ENCODE measurements around the gene GMDS. TPM values are rescaled to one million over a fixed set of nuclear protein-coding genes. Genes with fewer than 3 reads are reported as not detected.

The GMDS gene
- total RNA-seq, 1 donor from 2014 or later, result 7.2 TPM

DNA sequence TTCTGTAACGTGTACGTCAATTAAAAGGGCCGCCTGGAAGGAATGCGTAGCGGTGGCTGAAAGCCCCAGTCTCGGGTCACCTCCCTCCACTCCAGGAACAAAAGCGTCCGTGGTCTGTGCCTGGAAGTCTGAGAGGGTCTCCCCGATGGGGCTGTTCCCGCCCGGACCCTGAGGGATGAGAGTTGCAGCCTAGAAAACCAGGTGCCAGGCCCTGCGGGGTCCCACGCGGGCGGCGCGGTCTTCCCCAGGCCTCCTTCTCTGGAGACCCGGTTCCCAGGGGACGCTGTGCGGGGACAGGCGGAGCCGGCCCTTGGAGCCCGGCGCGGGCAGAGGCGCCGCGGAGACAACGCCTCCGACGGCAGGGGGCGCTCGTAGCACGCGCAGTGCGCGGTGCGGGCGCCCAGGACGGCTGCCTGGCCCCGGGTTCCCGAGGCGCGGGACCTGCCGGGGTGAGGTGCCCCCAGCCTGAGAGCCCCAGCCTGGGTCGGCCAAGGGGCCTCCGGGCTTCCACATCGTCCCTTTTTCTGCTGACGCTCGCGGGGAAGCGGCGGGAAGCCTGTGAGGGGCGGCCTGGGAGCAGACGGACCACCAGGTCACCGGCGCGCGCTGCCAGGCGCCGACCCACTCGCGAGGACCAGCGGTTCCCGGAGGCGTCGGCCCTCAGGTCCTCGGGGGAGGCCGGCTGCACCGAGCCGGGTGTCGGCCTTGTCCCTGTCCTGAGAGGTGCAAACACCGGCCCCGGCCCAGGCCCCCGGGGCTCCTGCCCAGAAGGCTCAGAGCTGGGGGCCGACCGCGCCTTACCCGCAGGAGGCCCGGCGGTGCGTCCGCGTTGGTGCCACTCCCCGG is 641.0 kb downstream of the GMDS start:
- intact Hi-C loops (cut with micrococcal nuclease), result loop anchor here (5.0 kb wide), 2 partner anchors 498 to 593 kb away; no protein-coding TSS in a partner anchor

DNA sequence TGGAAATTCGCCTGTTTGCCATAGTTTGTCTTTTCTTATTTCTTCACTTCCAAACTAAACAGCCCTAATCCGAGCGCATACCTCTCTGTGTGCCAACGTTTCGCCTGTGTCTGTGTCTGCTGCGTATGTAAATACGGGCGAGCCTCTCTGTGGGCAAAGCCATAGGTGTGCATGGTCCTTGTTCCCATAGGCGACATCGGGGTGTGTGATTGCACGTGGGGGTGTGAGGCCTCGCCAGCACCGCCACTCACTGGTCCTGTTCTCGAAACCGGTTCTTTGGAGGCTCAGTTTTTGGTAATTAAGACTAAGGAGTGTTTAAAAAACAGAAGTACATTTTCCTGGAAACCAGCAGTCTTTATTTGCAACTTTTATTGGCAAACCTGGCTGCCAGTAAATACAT is 641.7 kb downstream of the GMDS start:
- intact Hi-C loops (cut with micrococcal nuclease), result loop anchor here (5.0 kb wide), 1 partner anchor 594 kb away; no protein-coding TSS in a partner anchor
- H3K27me3 ChIP-seq (ENCODE audit: low read depth), result peaks cover 97% of the 10 kb centered on the region

More for the DNA sequence above, 641.0 kb downstream of the GMDS start:
- DNase-seq, result no peak
- Histone ChIP-seq H3K36me3 (no peaks in the 10 kb centered on the region), H3K27me3 (ENCODE audit: low read depth) (peaks cover 97% of the 10 kb centered on the region), H3K4me3 (peak overlapping the region; percentile 65), H3K27ac (replicated peaks) (no peak overlapping the region), H3K4me1 (peaks cover 45% of the 10 kb centered on the region), H3K9me3 (replicated peaks) (no peaks in the 10 kb centered on the region)
- TF ChIP-seq, protein P1, sequence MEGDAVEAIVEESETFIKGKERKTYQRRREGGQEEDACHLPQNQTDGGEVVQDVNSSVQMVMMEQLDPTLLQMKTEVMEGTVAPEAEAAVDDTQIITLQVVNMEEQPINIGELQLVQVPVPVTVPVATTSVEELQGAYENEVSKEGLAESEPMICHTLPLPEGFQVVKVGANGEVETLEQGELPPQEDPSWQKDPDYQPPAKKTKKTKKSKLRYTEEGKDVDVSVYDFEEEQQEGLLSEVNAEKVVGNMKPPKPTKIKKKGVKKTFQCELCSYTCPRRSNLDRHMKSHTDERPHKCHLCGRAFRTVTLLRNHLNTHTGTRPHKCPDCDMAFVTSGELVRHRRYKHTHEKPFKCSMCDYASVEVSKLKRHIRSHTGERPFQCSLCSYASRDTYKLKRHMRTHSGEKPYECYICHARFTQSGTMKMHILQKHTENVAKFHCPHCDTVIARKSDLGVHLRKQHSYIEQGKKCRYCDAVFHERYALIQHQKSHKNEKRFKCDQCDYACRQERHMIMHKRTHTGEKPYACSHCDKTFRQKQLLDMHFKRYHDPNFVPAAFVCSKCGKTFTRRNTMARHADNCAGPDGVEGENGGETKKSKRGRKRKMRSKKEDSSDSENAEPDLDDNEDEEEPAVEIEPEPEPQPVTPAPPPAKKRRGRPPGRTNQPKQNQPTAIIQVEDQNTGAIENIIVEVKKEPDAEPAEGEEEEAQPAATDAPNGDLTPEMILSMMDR (IDR thresholded peaks at IDR 0.05; ENCODE audit: borderline replicate concordance), result peak; percentile 98

GRCh38 chr6:1602049-1602713 is 643.2 kb downstream of the GMDS start:
- Histone ChIP-seq H3K4me3 (no peak overlapping the region), H3K4me1 (peaks cover 24% of the 10 kb centered on the region), H3K9me3 (replicated peaks) (no peaks in the 10 kb centered on the region), H3K27me3 (ENCODE audit: low read depth) (peaks cover 89% of the 10 kb centered on the region), H3K27ac (replicated peaks) (no peak overlapping the region), H3K36me3 (no peaks in the 10 kb centered on the region)
- intact Hi-C loops (cut with micrococcal nuclease), result loop anchor here (5.0 kb wide), 1 partner anchor 595 kb away; no protein-coding TSS in a partner anchor
- DNase-seq, result no peak
- TF ChIP-seq, protein P1 (IDR thresholded peaks at IDR 0.05; ENCODE audit: borderline replicate concordance), result no peak

More for the DNA sequence above, 641.7 kb downstream of the GMDS start:
- Histone ChIP-seq H3K4me1 (peaks cover 39% of the 10 kb centered on the region), H3K4me3 (no peak overlapping the region), H3K9me3 (replicated peaks) (no peaks in the 10 kb centered on the region), H3K27ac (replicated peaks) (no peak overlapping the region), H3K36me3 (no peaks in the 10 kb centered on the region)
- no peak for DNase-seq
- TF ChIP-seq, protein P1 (IDR thresholded peaks at IDR 0.05; ENCODE audit: borderline replicate concordance), result no peak

GRCh38 chr6:1601158-1602048 is 644.0 kb downstream of the GMDS start:
- Histone ChIP-seq H3K36me3 (no peaks in the 10 kb centered on the region), H3K27me3 (ENCODE audit: low read depth) (peaks cover 83% of the 10 kb centered on the region), H3K9me3 (replicated peaks) (no peaks in the 10 kb centered on the region), H3K4me3 (no peak overlapping the region), H3K27ac (replicated peaks) (no peak overlapping the region), H3K4me1 (peaks cover 22% of the 10 kb centered on the region)
- intact Hi-C loops (cut with micrococcal nuclease), result loop anchor here (5.0 kb wide), 1 partner anchor 596 kb away; no protein-coding TSS in a partner anchor
- TF ChIP-seq, protein P1 (IDR thresholded peaks at IDR 0.05; ENCODE audit: borderline replicate concordance), result no peak
- no peak for DNase-seq

- TF ChIP-seq, protein P1 (IDR thresholded peaks at IDR 0.05; ENCODE audit: borderline replicate concordance), result no peak
- H3K27ac ChIP-seq (replicated peaks), result no peak overlapping the region
- no peak overlapping the region for H3K4me3 ChIP-seq
- peaks cover 28% of the 10 kb centered on the region for H3K4me1 ChIP-seq
- intact Hi-C loops (cut with micrococcal nuclease), result loop anchor here (5.0 kb wide), 1 partner anchor 597 kb away; no protein-coding TSS in a partner anchor
- H3K36me3 ChIP-seq, result no peaks in the 10 kb centered on the region
- H3K27me3 ChIP-seq (ENCODE audit: low read depth), result peaks cover 80% of the 10 kb centered on the region
- H3K9me3 ChIP-seq (replicated peaks), result no peaks in the 10 kb centered on the region
- no peak for DNase-seq
Observed at GRCh38 chr6:1600764-1601157, 644.6 kb downstream of the GMDS start.

Measured in left ventricle myocardium inferior (tissue), 1 donor.